Measurements from ENCODE around the gene PNLIPRP3.
A peak's percentile ranks its signal among the peaks of the same experiment; 100 is the strongest.
"Not testable (repeated sequence)": the region's sequence is repeated elsewhere in the genome, so short reads cannot be mapped to it uniquely, and the experiment has no call there.

PNLIPRP3 gene

GRCh38 chr10:116427671-116428070, at the start of gene PNLIPRP3:
Gene PNLIPRP3 (plus strand): TSS chr10:116427847. CDS start chr10:116428013, 166 bp downstream.
- no peak for DNase-seq (ENCODE audit: low read depth)
- H3K4me3 ChIP-seq (ENCODE audit: low read depth, low read length): no peak within 1 kb of the TSS
- TF ChIP-seq CTCF (IDR thresholded peaks at IDR 0.05; ENCODE audit: insufficient read depth, low read depth, low read length, missing control alignments): no peak

DNA sequence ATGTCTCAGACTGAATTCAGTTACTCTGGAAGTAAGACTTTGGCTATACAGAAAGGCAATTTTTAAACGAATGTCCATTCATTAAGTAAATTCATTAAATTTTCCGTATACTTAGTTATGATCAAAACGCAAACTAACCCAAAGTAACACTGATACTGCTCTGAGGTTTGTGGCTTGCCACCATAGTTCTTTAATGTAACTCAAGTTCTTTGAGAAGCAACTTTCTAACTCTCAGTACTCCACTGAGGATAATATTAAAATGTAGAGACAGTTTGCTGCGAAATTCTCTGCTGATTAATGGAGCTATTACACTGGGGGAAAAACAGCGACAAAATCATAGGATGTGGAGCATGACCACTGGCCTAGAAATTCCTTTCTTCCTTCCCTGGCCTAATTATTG, 45.4 kb upstream of the PNLIPRP3 start:
- no peak for DNase-seq (ENCODE audit: low read depth)
- H3K4me3 ChIP-seq (ENCODE audit: low read depth, low read length): no peak overlapping the region
- no peak for TF ChIP-seq CTCF (IDR thresholded peaks at IDR 0.05; ENCODE audit: insufficient read depth, low read depth, low read length, missing control alignments)

DNA sequence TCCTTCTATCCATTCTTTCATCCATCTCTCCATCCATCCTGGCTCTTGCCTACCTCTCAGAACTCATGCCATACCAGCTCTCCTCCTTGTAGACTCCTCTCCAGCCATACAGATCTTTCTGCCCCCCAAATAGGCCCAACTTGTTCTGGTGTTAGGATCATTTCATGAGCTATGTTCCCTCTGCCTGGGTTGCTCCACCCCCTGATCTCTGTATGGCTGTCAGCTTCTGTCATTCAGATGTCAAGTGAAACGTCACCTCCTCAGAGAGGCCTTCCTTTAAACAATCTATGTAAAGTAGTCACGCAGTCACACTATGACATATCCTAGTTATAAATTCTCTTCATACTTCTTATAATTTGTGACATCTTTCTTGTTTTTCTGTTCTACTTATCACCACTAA, 42.3 kb upstream of the PNLIPRP3 start:
- DNase-seq (ENCODE audit: low read depth): peak; percentile 4
- TF ChIP-seq CTCF (IDR thresholded peaks at IDR 0.05; ENCODE audit: insufficient read depth, low read depth, low read length, missing control alignments): no peak
- H3K4me3 ChIP-seq (ENCODE audit: low read depth, low read length): no peak overlapping the region

GRCh38 chr10:116385994-116386809, 41.4 kb upstream of the PNLIPRP3 start:
- peak; percentile 23 for TF ChIP-seq CTCF (IDR thresholded peaks at IDR 0.05; ENCODE audit: insufficient read depth, low read depth, low read length, missing control alignments)
- DNase-seq (ENCODE audit: low read depth): peak; percentile 14
- H3K4me3 ChIP-seq (ENCODE audit: low read depth, low read length): no peak overlapping the region

DNA sequence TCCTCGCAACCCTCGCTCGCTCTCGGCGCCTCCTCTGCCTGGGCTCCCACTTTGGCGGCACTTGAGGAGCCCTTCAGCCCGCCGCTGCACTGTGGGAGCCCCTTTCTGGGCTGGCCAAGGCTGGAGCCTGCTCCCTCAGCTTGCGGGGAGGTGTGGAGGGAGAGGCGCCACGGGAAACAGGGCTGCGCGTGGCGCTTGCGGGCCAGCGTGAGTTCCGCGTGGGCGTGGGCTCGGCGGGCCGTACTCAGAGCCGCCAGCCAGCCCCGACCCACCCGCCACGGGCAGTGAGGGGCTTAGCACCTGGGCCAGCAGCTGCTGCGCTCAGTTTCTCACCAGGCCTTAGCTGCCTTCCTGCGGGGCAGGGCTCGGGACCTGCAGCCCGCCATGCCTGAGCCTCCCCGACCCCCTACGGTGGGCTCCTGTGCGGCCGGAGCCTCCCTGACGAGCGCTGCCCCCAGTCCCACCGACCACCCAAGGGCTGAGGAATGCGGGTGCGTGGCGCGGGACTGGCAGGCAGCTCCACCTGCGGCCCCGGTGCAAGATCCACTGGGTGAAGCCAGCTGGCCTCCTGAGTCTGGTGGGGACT, 34.3 kb upstream of the PNLIPRP3 start:
- H3K4me3 ChIP-seq (ENCODE audit: low read depth, low read length); DNase-seq (ENCODE audit: low read depth): not testable (repeated sequence)

DNA sequence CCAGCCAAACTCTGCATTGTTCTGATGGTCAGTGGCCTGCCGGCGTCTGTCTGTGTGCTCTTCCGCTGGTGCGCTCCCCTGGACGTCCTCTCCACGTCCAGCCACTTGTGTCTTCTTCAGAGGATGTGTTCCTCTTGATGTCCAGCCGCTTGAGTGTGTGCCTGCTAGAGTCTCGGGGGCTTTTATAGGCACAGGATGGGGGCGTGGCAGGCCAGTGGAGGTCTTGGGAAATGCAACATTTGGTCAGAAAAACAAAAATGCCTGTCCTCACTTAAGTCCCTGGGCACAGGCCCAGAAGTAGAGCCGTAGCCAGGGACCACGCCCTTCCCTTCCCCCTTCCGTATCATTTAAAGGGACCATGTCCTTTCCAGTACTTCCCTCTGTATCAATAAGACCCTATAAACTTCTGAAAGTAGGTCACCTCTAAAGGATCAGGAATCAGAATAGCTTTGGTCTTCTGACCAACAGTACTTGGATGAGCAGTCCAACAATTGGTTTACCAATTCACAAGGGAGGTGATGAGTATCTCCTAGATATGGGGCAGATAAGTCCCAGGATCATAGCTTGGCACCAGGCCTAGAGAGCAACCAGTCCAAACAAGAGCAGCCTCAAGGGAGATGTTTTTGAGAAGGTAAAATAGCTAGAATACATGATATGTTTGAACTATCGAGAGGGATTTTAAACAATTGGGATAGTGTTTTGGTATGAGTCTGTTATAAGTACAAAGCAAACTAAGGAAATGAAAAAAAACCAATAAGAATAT, 32.2 kb upstream of the PNLIPRP3 start:
- H3K4me3 ChIP-seq (ENCODE audit: low read depth, low read length): no peak overlapping the region
- DNase-seq (ENCODE audit: low read depth): no peak
- no peak for TF ChIP-seq CTCF (IDR thresholded peaks at IDR 0.05; ENCODE audit: insufficient read depth, low read depth, low read length, missing control alignments)

GRCh38 chr10:116398224-116398623, 29.4 kb upstream of the PNLIPRP3 start:
- DNase-seq (ENCODE audit: low read depth): no peak
- H3K4me3 ChIP-seq (ENCODE audit: low read depth, low read length): no peak overlapping the region
- no peak for TF ChIP-seq CTCF (IDR thresholded peaks at IDR 0.05; ENCODE audit: insufficient read depth, low read depth, low read length, missing control alignments)

Measured in GM12865 (cell line).